Colonic mucosa (tissue), 4 donors: ENCODE results near the gene CFAP73. TPM values are rescaled to one million over a fixed set of nuclear protein-coding genes. Genes with fewer than 3 reads are reported as not detected.

ENCODE experiments used
- DNase-seq: peaks from one replicate; pipeline ENCODE4 v3.0.0-alpha.2; 2020
- H3K27ac ChIP-seq: fragments of 200-600 bp; one replicate; pipeline ENCODE4 v1.8.0; 2021
- H3K27me3 ChIP-seq: fragments of 200-600 bp; one replicate; pipeline ENCODE4 v1.8.0; 2021
- H3K36me3 ChIP-seq: fragments of 200-600 bp; one replicate; pipeline ENCODE4 v1.8.0; 2021
- H3K4me1 ChIP-seq: fragments of 200-600 bp; one replicate; pipeline ENCODE4 v1.8.0; 2021; ENCODE audit warnings: mild to moderate bottlenecking
- H3K4me3 ChIP-seq: fragments of 200-600 bp; one replicate; pipeline ENCODE4 v1.8.0; 2021
- H3K9ac ChIP-seq, 2 donors: one replicate each; pipeline ENCODE4 v1.7.0; 2013; ENCODE audit warnings: control low read depth in 2 of 2, low read depth in 2 of 2, low read length in 2 of 2
- H3K9me3 ChIP-seq: fragments of 200-600 bp; one replicate; pipeline ENCODE4 v1.8.0; 2021
- intact Hi-C: fragments of 100-400 bp; cut with DNase I; formaldehyde crosslinking; loops from one replicate; pipeline ENCODE4 v1.14.1; 2022
- total RNA-seq, 2 donors: library from RNA; stranded (reverse); fragmentation: NEBNext Ultra II Directional in 1 of 2; extraction: Animal tissue kit (Norgen Biotek cat#: 25700) in 1 of 2; gene quantifications; one replicate each; pipeline ENCODE4 v1.2.1, GENCODE V29; 2021
- TF ChIP-seq, protein P1 (sequence below): fragments of 200-600 bp; IDR thresholded peaks from one replicate; pipeline ENCODE4 v1.8.0; 2022; ENCODE audit warnings: antibody characterized with exemption, mild to moderate bottlenecking
- donor health status: healthy.
- donor health status: DM: no; HTN: no; CAD: no.
- donor health status: DM: no; HTN: no; CAD: no.

CFAP73 gene
- total RNA-seq, 2 donors from 2014 or later = 0.20 TPM; not detected in 1

- intact Hi-C loops = no loop called here
- no peak overlapping the region for H3K9ac ChIP-seq
- H3K9me3 ChIP-seq = no peaks in the 10 kb centered on the region
- DNase-seq = no peak
- H3K4me1 ChIP-seq = no peaks in the 10 kb centered on the region
- no peak overlapping the region for H3K27ac ChIP-seq
- TF ChIP-seq, protein P1, sequence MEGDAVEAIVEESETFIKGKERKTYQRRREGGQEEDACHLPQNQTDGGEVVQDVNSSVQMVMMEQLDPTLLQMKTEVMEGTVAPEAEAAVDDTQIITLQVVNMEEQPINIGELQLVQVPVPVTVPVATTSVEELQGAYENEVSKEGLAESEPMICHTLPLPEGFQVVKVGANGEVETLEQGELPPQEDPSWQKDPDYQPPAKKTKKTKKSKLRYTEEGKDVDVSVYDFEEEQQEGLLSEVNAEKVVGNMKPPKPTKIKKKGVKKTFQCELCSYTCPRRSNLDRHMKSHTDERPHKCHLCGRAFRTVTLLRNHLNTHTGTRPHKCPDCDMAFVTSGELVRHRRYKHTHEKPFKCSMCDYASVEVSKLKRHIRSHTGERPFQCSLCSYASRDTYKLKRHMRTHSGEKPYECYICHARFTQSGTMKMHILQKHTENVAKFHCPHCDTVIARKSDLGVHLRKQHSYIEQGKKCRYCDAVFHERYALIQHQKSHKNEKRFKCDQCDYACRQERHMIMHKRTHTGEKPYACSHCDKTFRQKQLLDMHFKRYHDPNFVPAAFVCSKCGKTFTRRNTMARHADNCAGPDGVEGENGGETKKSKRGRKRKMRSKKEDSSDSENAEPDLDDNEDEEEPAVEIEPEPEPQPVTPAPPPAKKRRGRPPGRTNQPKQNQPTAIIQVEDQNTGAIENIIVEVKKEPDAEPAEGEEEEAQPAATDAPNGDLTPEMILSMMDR = no peak
- no peaks in the 10 kb centered on the region for H3K36me3 ChIP-seq
- H3K27me3 ChIP-seq = no peaks in the 10 kb centered on the region
- H3K4me3 ChIP-seq = no peak overlapping the region
Observed at GRCh38 chr12:113120670-113121370, 28.7 kb upstream of the CFAP73 start.

DNA sequence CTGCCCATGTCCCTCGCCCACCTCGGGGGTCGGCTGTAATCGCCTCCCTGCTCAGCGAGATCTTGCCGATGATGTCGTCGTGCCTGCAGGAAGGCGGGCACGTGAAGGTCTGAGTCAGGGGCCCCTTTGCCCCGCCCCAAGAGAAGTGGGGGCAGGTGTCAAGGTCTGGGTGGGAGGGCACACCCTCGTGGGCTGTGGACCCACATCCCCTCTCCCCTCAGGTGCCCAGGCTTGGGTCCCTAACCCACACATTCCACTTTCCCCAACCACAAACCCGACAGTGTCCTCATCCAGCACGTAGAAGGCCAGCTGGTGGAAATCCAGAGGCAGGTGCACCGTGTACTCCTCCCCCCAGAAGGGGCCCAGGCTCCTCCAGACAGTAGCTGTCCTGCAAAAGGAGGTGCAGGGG, 21.7 kb upstream of the CFAP73 start:
- no peak for DNase-seq
- intact Hi-C loops = no loop called here
- Histone ChIP-seq H3K9ac (no peak overlapping the region), H3K4me3 (no peak overlapping the region), H3K4me1 (no peaks in the 10 kb centered on the region), H3K27me3 (no peaks in the 10 kb centered on the region), H3K9me3 (no peaks in the 10 kb centered on the region), H3K27ac (no peak overlapping the region), H3K36me3 (no peaks in the 10 kb centered on the region)
- TF ChIP-seq, protein P1 = no peak

DNA sequence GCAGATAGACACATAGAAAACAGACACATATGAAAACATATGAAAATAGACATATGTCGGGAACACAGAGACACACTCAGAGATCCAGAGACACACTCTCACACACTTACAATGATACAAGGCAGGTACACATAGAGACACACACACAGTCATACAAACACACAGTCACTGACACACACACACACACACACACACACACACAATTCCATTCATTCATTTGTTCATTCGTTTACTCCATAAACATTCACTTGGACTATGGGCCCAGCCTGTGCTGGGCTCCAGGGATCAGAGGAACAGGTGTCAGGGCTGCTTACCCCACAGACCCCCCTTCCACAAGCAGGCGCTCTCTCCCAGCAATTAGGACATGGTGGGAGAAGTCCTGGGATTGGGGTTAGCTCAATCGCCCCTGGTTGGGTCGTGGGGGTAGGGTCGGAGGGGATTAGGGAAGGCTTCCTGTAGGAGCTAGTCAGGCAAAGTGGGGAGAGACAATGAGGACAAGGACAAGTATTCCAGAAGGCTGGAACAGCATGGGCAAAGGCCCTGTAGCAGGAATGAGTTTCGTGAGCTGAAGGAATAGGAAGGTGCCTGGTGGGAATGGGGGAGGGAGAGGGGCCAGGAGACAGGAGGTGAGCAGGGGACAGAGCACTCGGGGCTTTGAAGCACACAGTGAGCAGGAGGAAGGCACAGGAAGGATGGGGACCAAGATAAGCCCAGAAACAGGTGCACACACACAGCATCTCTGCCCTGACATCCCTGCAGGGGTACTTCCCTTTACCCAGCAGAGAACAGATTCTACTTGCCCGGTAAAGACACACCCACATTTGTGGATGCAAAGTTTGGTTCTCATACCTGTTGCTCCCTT, 20.5 kb upstream of the CFAP73 start:
- TF ChIP-seq, protein P1 = no peak
- Histone ChIP-seq H3K27ac (no peak overlapping the region), H3K9me3 (no peaks in the 10 kb centered on the region), H3K4me1 (no peaks in the 10 kb centered on the region), H3K36me3 (no peaks in the 10 kb centered on the region), H3K27me3 (no peaks in the 10 kb centered on the region), H3K4me3 (no peak overlapping the region), H3K9ac (no peak overlapping the region)
- DNase-seq = no peak
- intact Hi-C loops = no loop called here

DNA sequence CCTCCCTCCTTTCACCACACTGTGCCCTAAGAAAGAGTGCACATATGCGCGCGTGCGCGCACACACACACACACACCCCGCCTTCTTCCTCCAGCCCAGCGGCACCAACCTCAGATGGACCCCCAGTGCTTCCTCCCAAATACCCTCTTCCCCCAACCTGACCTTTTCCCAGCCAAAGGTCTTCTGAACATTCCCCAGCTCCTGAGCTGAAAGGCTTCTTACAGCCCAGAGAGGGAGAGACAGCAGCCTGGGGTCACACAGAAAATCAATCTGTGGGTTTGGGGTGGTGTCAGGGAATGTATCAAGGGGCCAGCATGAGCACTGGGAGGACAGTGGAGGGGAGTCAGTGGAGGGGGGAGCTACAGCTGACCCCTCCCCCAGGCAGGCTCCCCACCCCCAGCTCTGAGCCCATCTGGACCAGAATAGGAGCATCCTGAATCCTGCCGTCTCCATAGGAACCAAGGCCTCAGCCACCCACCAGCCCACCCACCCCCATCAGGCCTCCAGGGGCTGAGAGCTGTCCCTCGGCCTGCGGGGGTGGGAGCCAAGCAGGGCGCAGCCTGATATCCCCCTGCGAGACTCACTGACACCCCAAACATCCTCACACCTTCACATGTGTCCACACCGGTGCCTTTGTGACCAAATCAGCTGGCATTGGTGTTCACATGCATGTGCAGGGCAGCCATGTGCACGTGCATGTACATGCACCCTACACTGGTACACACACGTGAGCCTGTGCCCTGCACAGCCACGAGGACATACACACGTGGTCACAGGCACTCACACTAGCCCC, 19.7 kb upstream of the CFAP73 start:
- no peaks in the 10 kb centered on the region for H3K9me3 ChIP-seq
- intact Hi-C loops = no loop called here
- H3K36me3 ChIP-seq = no peaks in the 10 kb centered on the region
- no peak for DNase-seq
- H3K9ac ChIP-seq = no peak overlapping the region
- no peaks in the 10 kb centered on the region for H3K27me3 ChIP-seq
- TF ChIP-seq, protein P1 = no peak
- no peak overlapping the region for H3K4me3 ChIP-seq
- H3K4me1 ChIP-seq = no peaks in the 10 kb centered on the region
- H3K27ac ChIP-seq = no peak overlapping the region

GRCh38 chr12:113130457-113131135, 18.9 kb upstream of the CFAP73 start:
- DNase-seq = no peak
- no peak overlapping the region for H3K9ac ChIP-seq
- H3K4me1 ChIP-seq = no peaks in the 10 kb centered on the region
- intact Hi-C loops = no loop called here
- TF ChIP-seq, protein P1 = no peak
- no peaks in the 10 kb centered on the region for H3K27me3 ChIP-seq
- H3K9me3 ChIP-seq = no peaks in the 10 kb centered on the region
- H3K27ac ChIP-seq = no peak overlapping the region
- no peak overlapping the region for H3K4me3 ChIP-seq
- H3K36me3 ChIP-seq = no peaks in the 10 kb centered on the region
